Measurements from ENCODE around the gene SUN2. TPM values are rescaled to one million over a fixed set of nuclear protein-coding genes. Genes with fewer than 3 reads are reported as not detected.

Gene SUN2
- total and polyA plus RNA-seq, 2 of the 13 experiments (the other 11 are each of a cell fraction or from before 2014, with no cell fraction given), result 45.6 to 56.6 TPM

GRCh38 chr22:38802671-38803121, 46.9 kb upstream of the SUN2 start:
- intact Hi-C loops (cut with micrococcal nuclease; ENCODE audit: unreplicated experiment), result no loop called here
- DNase-seq (ENCODE audit: low spot score), result peak; percentile 53
- Histone ChIP-seq H3K4me1 (ENCODE audit: insufficient read depth, low read length) (peaks cover 6% of the 10 kb centered on the region; the same call in 1 of the 2 replicates), H3K9ac (ENCODE audit: insufficient read depth, low read depth, low read length) (no peak overlapping the region), H3K79me2 (ENCODE audit: insufficient read depth, low read length) (no peaks in the 10 kb centered on the region), H3K4me3 (replicated peaks in 1 of 3; ENCODE audit: insufficient read depth in 1 of 3, low read depth in 2 of 3, low read length in 3 of 3) (no peak overlapping the region), H3K4me2 (ENCODE audit: low read depth, low read length) (0 out of 2 replicates have a peak overlapping the region, but pooled peaks have one; percentile 23), H3K9me3 (ENCODE audit: low read length) (no peaks in the 10 kb centered on the region), H3K36me3 (replicated peaks in 1 of 2; ENCODE audit: control insufficient read depth in 1 of 2, insufficient read depth in 2 of 2, low read length in 2 of 2) (no peaks in the 10 kb centered on the region), H2AFZ (ENCODE audit: low read length) (no peak overlapping the region), H4K20me1 (ENCODE audit: insufficient read depth, low read length) (no peaks in the 10 kb centered on the region), H3K27ac (ENCODE audit: extremely low read length, insufficient read depth, low read length) (no peak overlapping the region), H3K27me3 (ENCODE audit: control insufficient read depth in 1 of 2, insufficient read depth in 2 of 2, low read length in 2 of 2) (peaks cover 0 to 10% of the 10 kb centered on the region in 2 experiments; a peak in 3 of 5 replicates)
- ATAC-seq, result peak; percentile 77
- BruUV-seq (replicated peaks), result no TSS peak
- ChIA-PET CTCF (ENCODE audit: low intra/inter-chr PET ratio, low total read pairs) (no interaction called here), POLR2A (interaction anchor here (0.5 kb wide), 1 partner anchor 100 kb away, joined by 4 read pairs; no protein-coding TSS in a partner anchor)
- in situ Hi-C loops (cut with HindIII; ENCODE audit: extremely low pct_ligation_motif_present, low pct_unique_long_range_greater_than_20kb), result no loop called here
- TF ChIP-seq RBAK (CRISPR knock-in tag; IDR thresholded peaks at IDR 0.05) (peak; percentile 36; the same call in 1 of the 2 replicates), HNRNPK (IDR thresholded peaks at IDR 0.05; ENCODE audit: low read depth, low read length, poor library complexity, severe bottlenecking) (peak; percentile 17), TEAD3 (CRISPR knock-in tag; optimal IDR thresholded peaks at IDR 0.05; ENCODE audit: borderline replicate concordance) (peak; percentile 44), PRDM15 (CRISPR knock-in tag; IDR thresholded peaks at IDR 0.05) (peak; percentile 69), TFAP4 (IDR thresholded peaks at IDR 0.05; ENCODE audit: borderline replicate concordance, low read depth) (peak; percentile 84; the same call in 1 of the 2 replicates), KDM5A (IDR thresholded peaks at IDR 0.05; ENCODE audit: borderline replicate concordance, low read length) (no peak), ZNF264 (CRISPR knock-in tag; IDR thresholded peaks at IDR 0.05) (no peak), CEBPG (CRISPR knock-in tag; IDR thresholded peaks at IDR 0.05) (peak; percentile 21; the same call in 1 of the 2 replicates), ZBTB39 (CRISPR knock-in tag; IDR thresholded peaks at IDR 0.05) (no peak), ZBTB38 (CRISPR knock-in tag; IDR thresholded peaks at IDR 0.05) (no peak), KDM3A (CRISPR knock-in tag; IDR thresholded peaks at IDR 0.05; ENCODE audit: low read depth) (no peak), HMG20B (CRISPR knock-in tag; conservative IDR thresholded peaks at IDR 0.05) (no peak), ZNF232 (CRISPR knock-in tag; IDR thresholded peaks at IDR 0.05; ENCODE audit: borderline replicate concordance) (no peak), CEBPB (IDR thresholded peaks at IDR 0.05; ENCODE audit: borderline replicate concordance, low read depth, low read length) (peak; percentile 63; the same call in 1 of the 2 replicates), ZFP90 (CRISPR knock-in tag; IDR thresholded peaks at IDR 0.05; ENCODE audit: borderline replicate concordance) (no peak), ZNF280B (CRISPR knock-in tag; IDR thresholded peaks at IDR 0.05; ENCODE audit: borderline replicate concordance) (no peak), ZNF253 (CRISPR knock-in tag; IDR thresholded peaks at IDR 0.05; ENCODE audit: borderline replicate concordance) (no peak)
- FAIRE-seq, result no peak
- WGBS (ENCODE audit: low lambda C conversion rate), result 5% methylated on average over 10 of the region's 10 CpGs

Data from HepG2 (cell line).